ENCODE measurements around the gene LRP6. TPM values are rescaled to one million over a fixed set of nuclear protein-coding genes. Genes with fewer than 3 reads are reported as not detected.
"Not testable (repeated sequence)": the region's sequence is repeated elsewhere in the genome, so short reads cannot be mapped to it uniquely, and the experiment has no call there.

Gene LRP6
- total RNA-seq, 1 donor from 2014 or later: 71.0 TPM

DNA sequence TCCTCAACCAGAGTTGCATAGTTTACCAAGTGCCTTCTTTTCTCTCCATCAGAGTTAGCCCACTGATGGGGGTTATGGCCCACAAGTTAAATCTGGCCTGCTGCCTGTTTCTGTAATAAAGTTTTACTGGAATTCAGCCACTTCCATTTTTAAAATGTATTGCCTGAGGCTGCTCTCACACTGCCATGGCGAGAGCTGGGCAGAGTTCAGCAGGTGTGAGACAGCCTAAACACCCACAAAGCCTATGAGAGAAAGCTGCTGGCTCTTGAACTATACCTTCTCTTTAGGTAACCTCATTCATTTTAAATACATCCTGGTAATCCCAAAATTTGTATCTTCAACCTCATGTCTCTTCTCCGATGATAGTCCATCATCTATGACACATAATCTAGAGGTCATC lies 110.0 kb downstream of the LRP6 start:
- peaks cover 22% of the 10 kb centered on the region for H3K4me1 ChIP-seq
- no peak for DNase-seq (ENCODE audit: extremely low spot score in 2 of 2)
- TF ChIP-seq POLR2AphosphoS5 (IDR thresholded peaks at IDR 0.05; ENCODE audit: insufficient read depth in 1 of 2, low read depth in 1 of 2) (no peak), CTCF (IDR thresholded peaks at IDR 0.05) (no peak), POLR2A (IDR thresholded peaks at IDR 0.05) (no peak)
- H3K36me3 ChIP-seq: peaks cover 0 to 15% of the 10 kb centered on the region in 2 donors
- H3K27ac ChIP-seq: no peak overlapping the region
- H3K27me3 ChIP-seq: no peaks in the 10 kb centered on the region
- no peaks in the 10 kb centered on the region for H3K9me3 ChIP-seq
- intact Hi-C loops (cut with DNase I): no loop called here
- H3K4me3 ChIP-seq: no peak overlapping the region

- no peaks in the 10 kb centered on the region for H3K9me3 ChIP-seq
- intact Hi-C loops (cut with DNase I): no loop called here
- peaks cover 18% of the 10 kb centered on the region for H3K4me1 ChIP-seq
- H3K4me3 ChIP-seq: no peak overlapping the region
- TF ChIP-seq POLR2A (IDR thresholded peaks at IDR 0.05): no peak
- TF ChIP-seq POLR2AphosphoS5 (IDR thresholded peaks at IDR 0.05; ENCODE audit: insufficient read depth in 1 of 2, low read depth in 1 of 2): no peak
- TF ChIP-seq CTCF (IDR thresholded peaks at IDR 0.05): no peak
- peaks cover 0 to 15% of the 10 kb centered on the region in 2 donors for H3K36me3 ChIP-seq
- H3K27ac ChIP-seq: no peak overlapping the region
- no peak for DNase-seq (ENCODE audit: extremely low spot score in 2 of 2)
- H3K27me3 ChIP-seq: no peaks in the 10 kb centered on the region
Observed at GRCh38 chr12:12156116-12156515, 110.7 kb downstream of the LRP6 start.

- no peaks in the 10 kb centered on the region for H3K9me3 ChIP-seq
- TF ChIP-seq CTCF (IDR thresholded peaks at IDR 0.05) (no peak), POLR2A (IDR thresholded peaks at IDR 0.05) (no peak), POLR2AphosphoS5 (IDR thresholded peaks at IDR 0.05; ENCODE audit: insufficient read depth in 1 of 2, low read depth in 1 of 2) (no peak)
- no peaks in the 10 kb centered on the region for H3K4me1 ChIP-seq
- peaks cover 0 to 15% of the 10 kb centered on the region in 2 donors for H3K36me3 ChIP-seq
- no peak overlapping the region for H3K4me3 ChIP-seq
- H3K27me3 ChIP-seq: no peaks in the 10 kb centered on the region
- DNase-seq (ENCODE audit: extremely low spot score in 2 of 2): no peak
- H3K27ac ChIP-seq: no peak overlapping the region
- intact Hi-C loops (cut with DNase I): no loop called here
Observed at GRCh38 chr12:12153596-12153995, 113.2 kb downstream of the LRP6 start.

DNA sequence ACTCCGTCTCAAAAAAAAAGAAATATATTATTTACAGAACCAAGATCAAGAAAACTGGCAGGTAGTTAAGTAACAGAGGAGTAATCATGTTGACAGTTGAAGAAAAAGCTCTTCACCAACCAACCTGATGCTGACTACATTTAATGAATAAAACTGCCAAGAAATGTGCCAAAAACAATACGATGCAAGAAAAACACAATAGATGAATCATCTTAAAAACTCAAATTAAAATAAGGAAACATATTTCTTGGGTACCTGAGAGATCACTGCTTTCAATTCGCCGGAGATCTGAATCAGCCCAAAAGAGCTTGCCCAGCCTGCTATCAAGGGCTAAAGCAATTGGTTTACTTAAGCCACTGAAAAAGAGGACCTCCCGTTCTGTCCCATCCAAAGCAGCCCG lies 119.7 kb downstream of the LRP6 start:
- intact Hi-C loops (cut with DNase I): no loop called here
- H3K4me1 ChIP-seq: no peaks in the 10 kb centered on the region
- no peak overlapping the region for H3K4me3 ChIP-seq
- TF ChIP-seq POLR2A (IDR thresholded peaks at IDR 0.05) (no peak), POLR2AphosphoS5 (IDR thresholded peaks at IDR 0.05; ENCODE audit: insufficient read depth in 1 of 2, low read depth in 1 of 2) (no peak), CTCF (IDR thresholded peaks at IDR 0.05) (no peak)
- H3K27ac ChIP-seq: no peak overlapping the region
- H3K27me3 ChIP-seq: no peaks in the 10 kb centered on the region
- H3K9me3 ChIP-seq: no peaks in the 10 kb centered on the region
- DNase-seq (ENCODE audit: extremely low spot score in 2 of 2): no peak
- peaks cover 3 to 9% of the 10 kb centered on the region in 2 donors for H3K36me3 ChIP-seq

DNA sequence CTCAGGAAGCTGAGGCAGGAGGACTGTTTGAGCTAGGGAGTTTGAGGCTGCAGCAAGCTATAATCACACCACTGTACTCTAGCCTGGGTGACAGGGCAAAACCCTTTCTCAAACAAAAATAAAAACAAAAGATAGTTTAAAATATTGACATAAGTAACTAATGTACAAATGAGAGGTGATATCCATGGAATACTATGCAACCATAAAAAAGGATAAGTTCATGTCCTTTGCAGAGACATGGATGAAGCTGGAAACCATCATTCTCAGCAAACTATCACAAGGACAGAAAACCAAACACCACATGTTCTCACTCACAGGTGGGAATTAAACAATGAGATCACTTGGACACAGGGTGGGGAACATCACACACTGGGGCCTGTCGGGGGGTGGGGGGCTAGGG lies 122.3 kb downstream of the LRP6 start:
- H3K4me3 ChIP-seq; DNase-seq (ENCODE audit: extremely low spot score in 2 of 2); H3K27me3 ChIP-seq; H3K4me1 ChIP-seq; H3K36me3 ChIP-seq; H3K9me3 ChIP-seq; intact Hi-C loops (cut with DNase I); H3K27ac ChIP-seq: not testable (repeated sequence)

- Histone ChIP-seq H3K36me3 (peaks cover 0 to 7% of the 10 kb centered on the region in 2 donors), H3K27me3 (no peaks in the 10 kb centered on the region), H3K4me1 (no peaks in the 10 kb centered on the region), H3K9me3 (no peaks in the 10 kb centered on the region), H3K4me3 (no peak overlapping the region), H3K27ac (no peak overlapping the region)
- no peak for DNase-seq (ENCODE audit: extremely low spot score in 2 of 2)
- intact Hi-C loops (cut with DNase I): no loop called here
- TF ChIP-seq CTCF (IDR thresholded peaks at IDR 0.05) (no peak), POLR2A (IDR thresholded peaks at IDR 0.05) (no peak), POLR2AphosphoS5 (IDR thresholded peaks at IDR 0.05; ENCODE audit: insufficient read depth in 1 of 2, low read depth in 1 of 2) (no peak)
Observed at GRCh38 chr12:12141000-12141399, 125.8 kb downstream of the LRP6 start.
